K562 (cell line): ENCODE measurements around the gene ACER1. TPM values are rescaled to one million over a fixed set of nuclear protein-coding genes. Genes with fewer than 3 reads are reported as not detected.

Experiments
- ATAC-seq: fragments of 200-7000 bp; cut with Tn5 transposase; 3 replicates; pipeline ENCODE4 v1.9.1; 2020; ENCODE audit warnings: moderate library complexity
- BruUV-seq: library from RNA; stranded (reverse); fragments of 400-500 nt; replicated peaks from 2 replicates; lab custom pipeline; 2021; lab: Mats Ljungman, UMichigan
- CTCF ChIA-PET: fragments of 300-600 bp; formaldehyde crosslinking; extraction: SDS; loops from one replicate; lab custom pipeline; 2021; ENCODE audit warnings: low intra/inter-chr PET ratio; lab: Yijun Ruan, JAX
- POLR2A ChIA-PET: fragments of 300-600, 350-650 bp; sonication (Branson Sonifier 250); formaldehyde crosslinking; extraction: SDS; loops from one replicate; lab custom pipeline; 2021; ENCODE audit warnings: antibody characterized with exemption, inconsistent platforms; lab: Yijun Ruan, JAX
- DNase-seq, 4 experiments: peaks; one replicate each; pipeline versions ENCODE4 v3.0.0 to v3.0.0-alpha.2; 2011 to 2018; ENCODE audit warnings: low spot score in 3 of 4, mixed read lengths in 3 of 4; ENCODE audit errors: extremely low read depth in 1 of 4
- FAIRE-seq: peaks from 2 replicates; lab custom pipeline; 2011; peaks lifted over from hg19 to GRCh38; lab: Jason Lieb, UNC
- H2AFZ ChIP-seq: 2 replicates; pipeline ENCODE4 v1.6.0; 2011; ENCODE audit warnings: low read depth, low read length, control low read depth, inconsistent platforms
- H3K27ac ChIP-seq: fragments of 200-600 bp; 3 replicates; pipeline ENCODE4 v1.8.0; 2011; ENCODE audit warnings: low read depth, mild to moderate bottlenecking, control low read depth, inconsistent platforms, low read length, moderate library complexity, mixed read lengths; ENCODE audit errors: extremely low read depth
- H3K27me3 ChIP-seq, 2 experiments: fragments of 300-600 bp in 1 of 2; 2 replicates in 1 of 2; 3 replicates in 1 of 2; pipeline versions ENCODE4 v1.6.0 to v1.8.0; 2011; ENCODE audit warnings: inconsistent platforms in 2 of 2, low read length in 2 of 2, mild to moderate bottlenecking in 1 of 2, mixed read lengths in 1 of 2, moderate library complexity in 1 of 2; ENCODE audit not compliant: control insufficient read depth in 2 of 2, insufficient read depth in 2 of 2
- H3K36me3 ChIP-seq: fragments of 300-600 bp; 3 replicates; pipeline ENCODE4 v1.8.0; 2011; ENCODE audit warnings: mild to moderate bottlenecking, low read length, inconsistent platforms; ENCODE audit not compliant: control insufficient read depth, insufficient read depth
- H3K4me1 ChIP-seq, 2 experiments: fragments of 200-600 bp in 1 of 2; replicated peaks in 1 of 2; 2 replicates in 1 of 2; 3 replicates in 1 of 2; pipeline versions ENCODE4 v1.5.1 to v1.8.0; 2011; ENCODE audit warnings: inconsistent platforms in 2 of 2, low read length in 2 of 2, mild to moderate bottlenecking in 1 of 2, mixed read lengths in 1 of 2, moderate library complexity in 1 of 2; ENCODE audit not compliant: control insufficient read depth in 2 of 2, insufficient read depth in 2 of 2
- H3K4me2 ChIP-seq: 2 replicates; pipeline ENCODE4 v1.6.1; 2011; ENCODE audit warnings: low read length, control low read depth, inconsistent platforms, mixed read lengths; ENCODE audit not compliant: insufficient read depth
- H3K4me3 ChIP-seq: fragments of 200-600 bp; sonication (generic), shearing (Covaris generic); 2 replicates; pipeline ENCODE4 v1.5.1; 2016; ENCODE audit warnings: control low read depth, inconsistent platforms
- H3K79me2 ChIP-seq: fragments of 200-600 bp; 3 replicates; pipeline ENCODE4 v1.8.0; 2011; ENCODE audit warnings: low read length, inconsistent platforms; ENCODE audit not compliant: control insufficient read depth, insufficient read depth
- H3K9ac ChIP-seq, 2 experiments: 2 replicates each; pipeline versions ENCODE4 v1.6.0 to v1.6.1; 2011; ENCODE audit warnings: low read depth in 2 of 2, low read length in 2 of 2, control low read depth in 1 of 2, inconsistent platforms in 1 of 2, mild to moderate bottlenecking in 1 of 2, mixed read lengths in 1 of 2; ENCODE audit not compliant: insufficient read depth in 1 of 2
- H3K9me1 ChIP-seq: one replicate; pipeline ENCODE4 v1.6.0; 2011; ENCODE audit warnings: inconsistent platforms, mild to moderate bottlenecking, low read length, moderate library complexity; ENCODE audit not compliant: control insufficient read depth, insufficient read depth
- H3K9me3 ChIP-seq: replicated peaks from 2 replicates; pipeline ENCODE4 v1.5.1; 2011; ENCODE audit warnings: low read depth, low read length, inconsistent platforms; ENCODE audit not compliant: control insufficient read depth, insufficient read depth
- H4K20me1 ChIP-seq: replicated peaks from 2 replicates; pipeline ENCODE4 v1.6.1; 2011; ENCODE audit warnings: low read length, inconsistent platforms, mixed read lengths; ENCODE audit not compliant: control insufficient read depth, insufficient read depth
- ELK3 ChIP-seq: fragments of 450-650 bp; formaldehyde crosslinking; IDR thresholded peaks from 2 replicates; pipeline ENCODE4 v1.4.0; 2020; ENCODE audit warnings: mild to moderate bottlenecking
- RBM25 ChIP-seq: fragments of 200-400 bp; formaldehyde crosslinking; IDR thresholded peaks from 2 replicates; pipeline ENCODE4 v1.6.1; 2018; ENCODE audit warnings: low read length, low read depth, moderate library complexity; ENCODE audit not compliant: severe bottlenecking
- ZKSCAN1 ChIP-seq: fragments of 150-350 bp; IDR thresholded peaks from 2 replicates; pipeline ENCODE4 v1.6.1; 2016; ENCODE audit warnings: low read depth, low read length
- WGBS: fragments of 100-300 bp; shearing (Covaris generic); methylation state at CpG from one replicate; pipeline ENCODE4 v1.1.6; 2016; ENCODE audit warnings: low coverage, mixed read lengths; ENCODE audit not compliant: insufficient coverage; ENCODE audit errors: missing lambda C conversion rate; 5-methylcytosine and 5-hydroxymethylcytosine counted together
- in situ Hi-C: fragments of 300-500 bp; cut with MboI; formaldehyde crosslinking; loops from 4 replicates; pipeline ENCODE4 v1.15.0; 2018; ENCODE audit warnings: inconsistent platforms, mixed read lengths
- intact Hi-C: fragments of 100-400 bp; cut with micrococcal nuclease; formaldehyde crosslinking; loops from 2 replicates; pipeline ENCODE4 v1.14.2; 2022
- polyA plus RNA-seq, 8 experiments: library from polyadenylated mRNA; depleted of rRNA in 4 of 8; stranded (reverse) in 5 of 8; unstranded in 3 of 8; fragments of >200 nt; fragmentation: Nextera tagmentation in 2 of 8; fragmentation: Illumina TruSeq in 1 of 8; extraction: Ambion mirVana in 2 of 8; extraction: Trizol in 1 of 8; gene quantifications; 2 replicates each; pipeline versions ENCODE4 v1.2.1 to v1.2.3, GENCODE V29; 2011 to 2014; ENCODE audit warnings: inconsistent platforms in 1 of 8, missing spikeins in 1 of 8
- total RNA-seq, 7 experiments: library from RNA; depleted of rRNA in 6 of 7; stranded (reverse); fragments of >200 nt in 6 of 7; fragmentation: Illumina TruSeq in 2 of 7; extraction: Trizol in 2 of 7; gene quantifications; 2 replicates each; pipeline versions ENCODE4 v1.2.1 to v1.2.3, GENCODE V29; 2011 to 2021; ENCODE audit warnings: low replicate concordance in 1 of 7

The ACER1 gene
- total and polyA plus RNA-seq, 9 of the 15 experiments (the other 6 are each of a cell fraction or from before 2014, with no cell fraction given), result not detected

DNA sequence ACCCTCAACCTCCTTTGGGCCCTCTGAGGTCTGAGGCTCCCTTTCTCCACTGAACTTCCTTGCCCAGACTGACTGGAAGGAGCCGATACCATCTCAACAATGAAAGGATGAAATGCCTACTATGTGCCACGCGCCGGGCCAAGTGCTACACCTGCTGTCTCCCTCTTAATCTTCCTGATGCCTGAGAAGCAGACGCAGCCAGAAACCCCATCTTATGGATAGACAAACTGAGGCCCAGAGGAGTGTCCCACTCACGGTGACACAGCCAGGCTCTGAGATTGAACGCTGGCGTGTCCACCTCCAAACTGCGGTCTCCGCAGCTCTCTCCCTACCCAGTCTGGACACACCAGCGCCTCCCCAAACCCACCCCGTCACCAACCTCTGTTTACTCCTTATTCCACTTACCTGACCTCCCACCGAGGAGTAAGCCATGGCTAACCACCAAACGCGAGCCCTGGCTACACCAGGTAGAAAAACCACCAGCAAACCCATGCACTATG, 74.5 kb downstream of the ACER1 start:
- in situ Hi-C loops (no loop called here), intact Hi-C loops (no loop called here)
- ChIA-PET POLR2A (no interaction called here), CTCF (no interaction called here)
- H3K27ac ChIP-seq, result no peak overlapping the region
- no peak overlapping the region for H3K4me2 ChIP-seq
- TF ChIP-seq ZKSCAN1, result 0 out of 2 replicates have a peak, but pooled peaks have one; percentile 29
- no peak for TF ChIP-seq ELK3 (CRISPR knock-in tag)
- peak; percentile 65 for TF ChIP-seq RBM25
- no peak for FAIRE-seq
- ATAC-seq, result no peak
- no peak overlapping the region for H2AFZ ChIP-seq
- no TSS peak for BruUV-seq
- no peak for DNase-seq
- peaks cover 76% of the 10 kb centered on the region for H3K36me3 ChIP-seq
- WGBS, result 88% methylated on average over 13 of the region's 15 CpGs
- H3K9ac ChIP-seq, result no peak overlapping the region
- no peak overlapping the region for H3K4me3 ChIP-seq
- H4K20me1 ChIP-seq, result no peaks in the 10 kb centered on the region; the same call in 1 of the 2 replicates
- no peaks in the 10 kb centered on the region for H3K9me1 ChIP-seq
- H3K9me3 ChIP-seq, result no peaks in the 10 kb centered on the region
- peaks cover 71% of the 10 kb centered on the region for H3K79me2 ChIP-seq
- peaks cover 0 to 19% of the 10 kb centered on the region in 2 experiments; a peak in 2 of 5 replicates for H3K4me1 ChIP-seq
- no peaks in the 10 kb centered on the region for H3K27me3 ChIP-seq

Other genes with a start within 250 kb of the ACER1 start
Only the 7 nearest of the 14 such genes appear.
- gene MLLT1, start 53.6 kb downstream of the ACER1 start, total RNA-seq (2014; rRNA removed), result 15.4 and 20.0 TPM in 2 replicates
- 4.2 and 5.0 TPM in 2 replicates for gene MLLT1, start 53.6 kb downstream of the ACER1 start, total RNA-seq (2014; rRNA removed; fragmentation: Illumina TruSeq; extraction: Trizol)
- gene MLLT1, start 53.6 kb downstream of the ACER1 start, total RNA-seq (2015; rRNA removed; fragmentation: Illumina TruSeq; extraction: Trizol), result 16.1 and 16.7 TPM in 2 replicates
- 63.5 and 67.6 TPM in 2 replicates for gene MLLT1, start 53.6 kb downstream of the ACER1 start, total RNA-seq (2021)
- gene MLLT1, start 53.6 kb downstream of the ACER1 start, polyA plus RNA-seq (2011; rRNA removed), result 9.4 and 16.8 TPM in 2 replicates
- 20.0 and 33.6 TPM in 2 replicates for gene MLLT1, start 53.6 kb downstream of the ACER1 start, polyA plus RNA-seq (2014; fragmentation: Illumina TruSeq; extraction: Trizol)
- under 1 TPM; 0.23 to 0.35 TPM for gene MLLT1, start 53.6 kb downstream of the ACER1 start, polyA plus RNA-seq (2014; fragmentation: Nextera tagmentation; extraction: Ambion mirVana)
- gene MLLT1, start 53.6 kb downstream of the ACER1 start, polyA plus RNA-seq (2014; rRNA removed), result 25.1 and 31.8 TPM in 2 replicates
- gene CLPP, start 27.9 kb upstream of the ACER1 start, total RNA-seq (2014; rRNA removed), result 111 and 168 TPM in 2 replicates
- gene CLPP, start 27.9 kb upstream of the ACER1 start, total RNA-seq (2014; rRNA removed; fragmentation: Illumina TruSeq; extraction: Trizol), result 20.7 and 32.6 TPM in 2 replicates
- 59.5 and 60.7 TPM in 2 replicates for gene CLPP, start 27.9 kb upstream of the ACER1 start, total RNA-seq (2015; rRNA removed; fragmentation: Illumina TruSeq; extraction: Trizol)
- gene CLPP, start 27.9 kb upstream of the ACER1 start, total RNA-seq (2021), result 127 and 137 TPM in 2 replicates
- gene CLPP, start 27.9 kb upstream of the ACER1 start, polyA plus RNA-seq (2011; rRNA removed), result 56.3 and 71.6 TPM in 2 replicates
- 42.2 and 109 TPM in 2 replicates for gene CLPP, start 27.9 kb upstream of the ACER1 start, polyA plus RNA-seq (2014; fragmentation: Illumina TruSeq; extraction: Trizol)
- gene CLPP, start 27.9 kb upstream of the ACER1 start, polyA plus RNA-seq (2014; fragmentation: Nextera tagmentation; extraction: Ambion mirVana), result 1 to 10 TPM; 2.4 to 4.5 TPM
- gene CLPP, start 27.9 kb upstream of the ACER1 start, polyA plus RNA-seq (2014; rRNA removed), result 109 and 124 TPM in 2 replicates
- gene ALKBH7, start 39.2 kb upstream of the ACER1 start, total RNA-seq (2014; rRNA removed), result 65.7 and 88.6 TPM in 2 replicates
- gene ALKBH7, start 39.2 kb upstream of the ACER1 start, total RNA-seq (2014; rRNA removed; fragmentation: Illumina TruSeq; extraction: Trizol), result 2.3 and 4.4 TPM in 2 replicates
- 24.6 and 29.8 TPM in 2 replicates for gene ALKBH7, start 39.2 kb upstream of the ACER1 start, total RNA-seq (2015; rRNA removed; fragmentation: Illumina TruSeq; extraction: Trizol)
- gene ALKBH7, start 39.2 kb upstream of the ACER1 start, total RNA-seq (2021), result 94.8 and 110 TPM in 2 replicates
- 17.6 and 35.4 TPM in 2 replicates for gene ALKBH7, start 39.2 kb upstream of the ACER1 start, polyA plus RNA-seq (2011; rRNA removed)
- gene ALKBH7, start 39.2 kb upstream of the ACER1 start, polyA plus RNA-seq (2014; fragmentation: Illumina TruSeq; extraction: Trizol), result 9.5 and 24.2 TPM in 2 replicates
- gene ALKBH7, start 39.2 kb upstream of the ACER1 start, polyA plus RNA-seq (2014; fragmentation: Nextera tagmentation; extraction: Ambion mirVana), result 1 to 10 TPM in 1 of 2 experiments, under 1 TPM in 1; 0.69 to 2.8 TPM
- 67.6 and 68.8 TPM in 2 replicates for gene ALKBH7, start 39.2 kb upstream of the ACER1 start, polyA plus RNA-seq (2014; rRNA removed)
- gene PSPN, start 42.3 kb upstream of the ACER1 start, total RNA-seq (2014; rRNA removed), result 0.78 and 0.82 TPM in 2 replicates
- gene PSPN, start 42.3 kb upstream of the ACER1 start, total RNA-seq (2014; rRNA removed; fragmentation: Illumina TruSeq; extraction: Trizol), result 0.45 and 0.58 TPM in 2 replicates
- gene PSPN, start 42.3 kb upstream of the ACER1 start, total RNA-seq (2015; rRNA removed; fragmentation: Illumina TruSeq; extraction: Trizol), result 0.83 and 0.87 TPM in 2 replicates
- 1.1 TPM in 2 replicates for gene PSPN, start 42.3 kb upstream of the ACER1 start, total RNA-seq (2021)
- 0.25 and 0.32 TPM in 2 replicates for gene PSPN, start 42.3 kb upstream of the ACER1 start, polyA plus RNA-seq (2011; rRNA removed)
- 0.55 and 0.58 TPM in 2 replicates for gene PSPN, start 42.3 kb upstream of the ACER1 start, polyA plus RNA-seq (2014; fragmentation: Illumina TruSeq; extraction: Trizol)
- under 1 TPM; 0.21 to 0.29 TPM for gene PSPN, start 42.3 kb upstream of the ACER1 start, polyA plus RNA-seq (2014; fragmentation: Nextera tagmentation; extraction: Ambion mirVana)
- gene PSPN, start 42.3 kb upstream of the ACER1 start, polyA plus RNA-seq (2014; rRNA removed), result 0.28 and 0.40 TPM in 2 replicates
- gene GTF2F1, start 59.6 kb upstream of the ACER1 start, total RNA-seq (2014; rRNA removed), result 75.4 and 81.6 TPM in 2 replicates
- 30.3 TPM in 2 replicates for gene GTF2F1, start 59.6 kb upstream of the ACER1 start, total RNA-seq (2014; rRNA removed; fragmentation: Illumina TruSeq; extraction: Trizol)
- gene GTF2F1, start 59.6 kb upstream of the ACER1 start, total RNA-seq (2015; rRNA removed; fragmentation: Illumina TruSeq; extraction: Trizol), result 73.5 and 79.1 TPM in 2 replicates
- gene GTF2F1, start 59.6 kb upstream of the ACER1 start, total RNA-seq (2021), result 58.9 and 71.7 TPM in 2 replicates
- gene GTF2F1, start 59.6 kb upstream of the ACER1 start, polyA plus RNA-seq (2011; rRNA removed), result 34.9 and 47.9 TPM in 2 replicates
- 68.4 and 85.9 TPM in 2 replicates for gene GTF2F1, start 59.6 kb upstream of the ACER1 start, polyA plus RNA-seq (2014; fragmentation: Illumina TruSeq; extraction: Trizol)
- 1 to 10 TPM; 4.7 to 6.3 TPM for gene GTF2F1, start 59.6 kb upstream of the ACER1 start, polyA plus RNA-seq (2014; fragmentation: Nextera tagmentation; extraction: Ambion mirVana)
- 66.0 and 68.7 TPM in 2 replicates for gene GTF2F1, start 59.6 kb upstream of the ACER1 start, polyA plus RNA-seq (2014; rRNA removed)
- gene KHSRP, start 91.2 kb upstream of the ACER1 start, total RNA-seq (2014; rRNA removed), result 183 and 227 TPM in 2 replicates
- 94.5 and 97.2 TPM in 2 replicates for gene KHSRP, start 91.2 kb upstream of the ACER1 start, total RNA-seq (2014; rRNA removed; fragmentation: Illumina TruSeq; extraction: Trizol)
- 139 and 150 TPM in 2 replicates for gene KHSRP, start 91.2 kb upstream of the ACER1 start, total RNA-seq (2015; rRNA removed; fragmentation: Illumina TruSeq; extraction: Trizol)
- 519 and 564 TPM in 2 replicates for gene KHSRP, start 91.2 kb upstream of the ACER1 start, total RNA-seq (2021)
- gene KHSRP, start 91.2 kb upstream of the ACER1 start, polyA plus RNA-seq (2011; rRNA removed), result 93.1 and 118 TPM in 2 replicates
- gene KHSRP, start 91.2 kb upstream of the ACER1 start, polyA plus RNA-seq (2014; fragmentation: Illumina TruSeq; extraction: Trizol), result 215 and 288 TPM in 2 replicates
- 1 to 10 TPM; 4.2 to 5.7 TPM for gene KHSRP, start 91.2 kb upstream of the ACER1 start, polyA plus RNA-seq (2014; fragmentation: Nextera tagmentation; extraction: Ambion mirVana)
- 313 and 329 TPM in 2 replicates for gene KHSRP, start 91.2 kb upstream of the ACER1 start, polyA plus RNA-seq (2014; rRNA removed)
- gene SLC25A41, start 100.2 kb upstream of the ACER1 start, total RNA-seq (2014; rRNA removed), result 0.94 and 1.00 TPM in 2 replicates
- 1.1 and 1.6 TPM in 2 replicates for gene SLC25A41, start 100.2 kb upstream of the ACER1 start, total RNA-seq (2014; rRNA removed; fragmentation: Illumina TruSeq; extraction: Trizol)
- gene SLC25A41, start 100.2 kb upstream of the ACER1 start, total RNA-seq (2015; rRNA removed; fragmentation: Illumina TruSeq; extraction: Trizol), result 1.2 and 1.6 TPM in 2 replicates
- gene SLC25A41, start 100.2 kb upstream of the ACER1 start, total RNA-seq (2021), result 4.2 and 4.6 TPM in 2 replicates
- gene SLC25A41, start 100.2 kb upstream of the ACER1 start, polyA plus RNA-seq (2011; rRNA removed), result 3.3 and 6.5 TPM in 2 replicates
- 2.0 and 4.7 TPM in 2 replicates for gene SLC25A41, start 100.2 kb upstream of the ACER1 start, polyA plus RNA-seq (2014; fragmentation: Illumina TruSeq; extraction: Trizol)
- gene SLC25A41, start 100.2 kb upstream of the ACER1 start, polyA plus RNA-seq (2014; fragmentation: Nextera tagmentation; extraction: Ambion mirVana), result under 1 TPM; 0.08 to 0.24 TPM
- 4.0 and 6.7 TPM in 2 replicates for gene SLC25A41, start 100.2 kb upstream of the ACER1 start, polyA plus RNA-seq (2014; rRNA removed)